HEK293T (cell line): Measurements from ENCODE around the gene SMKR1.

Source experiments
- CTCF ChIA-PET: fragments of 350-600 bp; formaldehyde crosslinking; extraction: SDS; loops from one replicate; lab custom pipeline; 2021; ENCODE audit warnings: antibody characterized with exemption, inconsistent platforms; lab: Yijun Ruan, JAX
- POLR2A ChIA-PET: fragments of 350-600 bp; formaldehyde crosslinking; extraction: SDS; loops from one replicate; lab custom pipeline; 2020; ENCODE audit warnings: antibody characterized with exemption, inconsistent platforms; lab: Yijun Ruan, JAX
- DNase-seq: peaks from one replicate; pipeline ENCODE4 v3.0.0; 2012; ENCODE audit warnings: mixed read lengths; ENCODE audit errors: extremely low spot score
- ARNT ChIP-seq: fragments of 450-650 bp; IDR thresholded peaks from 2 replicates; pipeline ENCODE4 v1.6.1; 2017; ENCODE audit warnings: mild to moderate bottlenecking
- BHLHE40 ChIP-seq: fragments of 450-650 bp; IDR thresholded peaks from 2 replicates; pipeline ENCODE4 v1.6.1; 2016; ENCODE audit warnings: mild to moderate bottlenecking, moderate library complexity, borderline replicate concordance
- CTBP1 ChIP-seq: fragments of 450-650 bp; IDR thresholded peaks from 2 replicates; pipeline ENCODE4 v1.6.1; 2016; ENCODE audit warnings: borderline replicate concordance
- ELF4 ChIP-seq: fragments of 450-650 bp; IDR thresholded peaks from 2 replicates; pipeline ENCODE4 v1.6.1; 2017; ENCODE audit warnings: antibody characterized with exemption
- FOXA1 ChIP-seq: fragments of 450-650 bp; IDR thresholded peaks from 2 replicates; pipeline ENCODE4 v1.6.1; 2016; ENCODE audit warnings: mild to moderate bottlenecking
- FOXK2 ChIP-seq: fragments of 450-650 bp; IDR thresholded peaks from 2 replicates; pipeline ENCODE4 v1.6.1; 2016; ENCODE audit warnings: mild to moderate bottlenecking
- FOXM1 ChIP-seq: fragments of 450-650 bp; IDR thresholded peaks from 2 replicates; pipeline ENCODE4 v1.6.1; 2017; ENCODE audit warnings: mild to moderate bottlenecking, borderline replicate concordance
- HDGF ChIP-seq: fragments of 450-650 bp; IDR thresholded peaks from 2 replicates; pipeline ENCODE4 v1.6.1; 2017; ENCODE audit warnings: antibody characterized with exemption, borderline replicate concordance
- L3MBTL2 ChIP-seq: fragments of 450-650 bp; conservative IDR thresholded peaks from 2 replicates; pipeline ENCODE4 v1.6.1; 2016; ENCODE audit warnings: mild to moderate bottlenecking
- LEF1 ChIP-seq: fragments of 450-650 bp; IDR thresholded peaks from 2 replicates; pipeline ENCODE4 v1.6.1; 2017; ENCODE audit warnings: mild to moderate bottlenecking, borderline replicate concordance
- NFRKB ChIP-seq: fragments of 450-650 bp; IDR thresholded peaks from 2 replicates; pipeline ENCODE4 v1.6.1; 2016; ENCODE audit warnings: mild to moderate bottlenecking, moderate library complexity
- SP1 ChIP-seq: fragments of 450-650 bp; IDR thresholded peaks from 2 replicates; pipeline ENCODE4 v1.6.1; 2017
- SUZ12 ChIP-seq: fragments of 450-650 bp; IDR thresholded peaks from 2 replicates; pipeline ENCODE4 v1.6.1; 2016; ENCODE audit warnings: mild to moderate bottlenecking
- TARDBP ChIP-seq: fragments of 450-650 bp; IDR thresholded peaks from 2 replicates; pipeline ENCODE4 v1.6.1; 2016
- ZNF384 ChIP-seq: fragments of 450-650 bp; IDR thresholded peaks from 2 replicates; pipeline ENCODE4 v1.6.1; 2016
- TF ChIP-seq, protein P1 (sequence below): fragments of 450-650 bp; IDR thresholded peaks from 2 replicates; pipeline ENCODE4 v1.6.1; 2016

The SMKR1 gene

DNA sequence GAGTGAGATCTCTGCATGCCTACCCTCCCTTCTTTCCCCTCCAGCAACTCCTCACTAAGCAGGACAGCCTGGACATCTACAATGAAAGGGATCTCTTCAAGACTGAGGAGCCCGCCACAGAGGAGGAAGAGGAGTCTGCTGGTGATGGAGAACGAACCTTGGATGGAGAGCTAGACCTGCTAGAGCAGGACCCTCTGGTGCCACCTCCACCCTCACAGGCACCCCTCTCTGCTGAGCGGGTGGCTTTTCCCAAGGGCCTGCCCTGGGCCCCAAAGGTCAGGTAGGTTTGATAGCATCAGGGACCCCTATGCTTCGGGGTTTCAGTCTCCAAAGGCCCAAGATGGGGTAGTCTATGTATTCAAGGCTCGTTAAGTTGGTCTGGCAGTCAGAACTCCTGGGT is 44.2 kb upstream of the SMKR1 start:
- ChIA-PET CTCF (no interaction called here), POLR2A (no interaction called here)

DNA sequence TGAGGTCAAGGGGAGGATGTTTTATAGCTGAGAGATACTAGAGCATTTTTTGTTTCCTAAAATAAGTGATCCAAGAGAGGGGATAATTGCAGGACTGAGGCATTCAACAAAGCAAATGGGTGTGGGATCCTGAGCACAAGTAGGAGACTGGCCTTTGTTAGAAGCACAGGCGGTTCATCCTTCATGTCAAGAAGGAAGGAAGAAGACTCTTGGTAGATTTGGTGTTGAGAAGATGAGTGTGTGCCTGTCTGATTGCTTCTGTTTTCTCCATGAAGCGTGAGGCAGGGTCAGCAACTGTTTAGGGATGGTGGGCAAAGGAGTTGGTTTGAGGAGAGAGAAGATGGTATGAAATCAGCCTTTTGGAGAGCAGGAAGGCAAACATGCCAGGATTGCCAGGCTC is 40.5 kb upstream of the SMKR1 start:
- no peak for DNase-seq
- TF ChIP-seq FOXK2: no peak
- no peak for TF ChIP-seq TARDBP
- no peak for TF ChIP-seq SUZ12
- no peak for TF ChIP-seq ARNT
- no peak for TF ChIP-seq FOXA1
- TF ChIP-seq ELF4: no peak
- TF ChIP-seq BHLHE40: no peak
- TF ChIP-seq NFRKB: no peak
- no peak for TF ChIP-seq FOXM1
- TF ChIP-seq L3MBTL2: no peak
- no peak for TF ChIP-seq CTBP1
- ChIA-PET CTCF (no interaction called here), POLR2A (no interaction called here)

More for the DNA sequence above, 44.2 kb upstream of the SMKR1 start:
- no peak for TF ChIP-seq ZNF384
- TF ChIP-seq SUZ12: no peak
- no peak for TF ChIP-seq SP1
- DNase-seq: no peak

DNA sequence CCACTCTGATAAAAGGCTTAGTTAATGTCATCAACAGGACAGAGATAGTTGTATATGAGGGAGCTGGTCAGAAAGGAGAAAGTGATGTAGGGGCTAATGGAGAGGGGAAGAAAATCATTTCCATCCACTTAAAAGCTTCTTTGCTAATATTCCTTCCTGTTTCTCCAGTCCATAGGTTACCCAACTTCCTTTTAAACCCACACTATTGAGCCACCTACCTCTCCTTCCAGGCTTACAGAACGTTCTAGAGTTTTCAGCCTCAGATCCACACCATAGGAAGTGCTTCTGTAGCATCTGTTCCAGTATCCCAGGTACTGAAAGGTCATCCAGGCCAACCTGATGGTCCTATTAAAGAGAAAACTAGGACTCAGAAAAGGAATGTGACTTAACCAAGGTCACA is 39.9 kb upstream of the SMKR1 start:
- POLR2A ChIA-PET: interaction anchor here (1.0 to 1.5 kb wide), 2 partner anchors 28 to 150 kb away, joined by 3 read pairs; partner anchors contain the start of genes NRF1 and STRIP2
- no peak for DNase-seq
- no peak for TF ChIP-seq ELF4
- TF ChIP-seq, protein P1, sequence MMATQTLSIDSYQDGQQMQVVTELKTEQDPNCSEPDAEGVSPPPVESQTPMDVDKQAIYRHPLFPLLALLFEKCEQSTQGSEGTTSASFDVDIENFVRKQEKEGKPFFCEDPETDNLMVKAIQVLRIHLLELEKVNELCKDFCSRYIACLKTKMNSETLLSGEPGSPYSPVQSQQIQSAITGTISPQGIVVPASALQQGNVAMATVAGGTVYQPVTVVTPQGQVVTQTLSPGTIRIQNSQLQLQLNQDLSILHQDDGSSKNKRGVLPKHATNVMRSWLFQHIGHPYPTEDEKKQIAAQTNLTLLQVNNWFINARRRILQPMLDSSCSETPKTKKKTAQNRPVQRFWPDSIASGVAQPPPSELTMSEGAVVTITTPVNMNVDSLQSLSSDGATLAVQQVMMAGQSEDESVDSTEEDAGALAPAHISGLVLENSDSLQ: no peak
- no peak for TF ChIP-seq NFRKB
- TF ChIP-seq LEF1: no peak
- no peak for TF ChIP-seq SP1
- TF ChIP-seq L3MBTL2: no peak
- TF ChIP-seq HDGF: no peak
- no peak for TF ChIP-seq FOXK2
- CTCF ChIA-PET: no interaction called here

DNA sequence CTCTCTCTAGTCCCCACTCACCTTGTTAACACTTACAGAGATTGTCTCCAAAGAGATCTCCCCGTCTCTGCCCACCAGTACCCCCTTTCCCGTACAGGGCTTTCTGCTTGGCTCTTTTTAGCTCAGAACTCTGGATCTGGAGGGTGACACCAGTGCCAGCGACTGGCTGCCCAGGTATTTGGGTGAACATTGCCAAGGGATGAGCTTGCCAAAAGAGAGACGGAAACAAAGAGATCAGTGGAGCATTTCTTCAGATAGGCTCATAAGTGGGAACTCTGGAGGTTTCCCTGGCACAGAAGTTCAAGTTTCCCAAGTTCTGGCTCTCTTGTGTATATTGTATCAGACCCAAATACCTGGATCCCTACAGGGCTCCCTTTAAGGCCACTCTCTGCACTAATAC is 38.1 kb upstream of the SMKR1 start:
- ChIA-PET POLR2A (interaction anchor here (0.9 kb wide), 1 partner anchor 97 kb away, joined by 3 read pairs; no protein-coding TSS in a partner anchor), CTCF (no interaction called here)
- no peak for TF ChIP-seq HDGF
- no peak for TF ChIP-seq ZNF384
- no peak for TF ChIP-seq L3MBTL2
- TF ChIP-seq ARNT: no peak
- no peak for TF ChIP-seq FOXM1
- TF ChIP-seq SP1: no peak
- TF ChIP-seq, protein P1: no peak
- no peak for TF ChIP-seq SUZ12
- no peak for TF ChIP-seq LEF1
- no peak for TF ChIP-seq TARDBP
- TF ChIP-seq FOXA1: no peak
- TF ChIP-seq FOXK2: no peak
- no peak for TF ChIP-seq NFRKB
- no peak for TF ChIP-seq ELF4
- TF ChIP-seq BHLHE40: no peak
- no peak for TF ChIP-seq CTBP1
- DNase-seq: no peak

DNA sequence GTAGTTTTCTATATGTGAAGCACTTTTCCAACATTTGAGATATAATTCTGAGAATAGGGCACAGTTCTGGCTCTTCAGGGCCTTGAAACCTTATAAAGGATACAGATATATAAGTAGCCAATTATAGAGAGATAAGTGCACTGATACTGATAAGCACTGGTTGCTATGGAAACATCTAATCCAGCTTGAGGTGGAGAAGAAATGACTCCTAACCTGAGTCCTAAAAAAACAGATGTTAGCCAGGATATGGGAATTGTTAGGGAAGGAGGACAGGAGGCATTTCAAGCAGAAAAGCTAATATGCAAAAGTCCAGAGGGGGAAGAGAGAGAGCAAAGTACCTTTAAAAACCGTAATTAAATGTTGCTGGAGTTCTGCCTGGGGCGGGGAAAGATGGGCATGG is 37.3 kb upstream of the SMKR1 start:
- DNase-seq: no peak
- POLR2A ChIA-PET: interaction anchor here (0.9 kb wide), 1 partner anchor 97 kb away, joined by 3 read pairs; no protein-coding TSS in a partner anchor
- no peak for TF ChIP-seq FOXA1
- TF ChIP-seq ELF4: no peak
- no peak for TF ChIP-seq CTBP1
- TF ChIP-seq FOXM1: no peak
- TF ChIP-seq ARNT: no peak
- no peak for TF ChIP-seq HDGF
- TF ChIP-seq ZNF384: no peak
- TF ChIP-seq, protein P1: no peak
- no peak for TF ChIP-seq L3MBTL2
- no peak for TF ChIP-seq SP1
- no peak for TF ChIP-seq FOXK2
- TF ChIP-seq BHLHE40: no peak
- TF ChIP-seq LEF1: no peak
- no peak for TF ChIP-seq NFRKB
- CTCF ChIA-PET: no interaction called here

DNA sequence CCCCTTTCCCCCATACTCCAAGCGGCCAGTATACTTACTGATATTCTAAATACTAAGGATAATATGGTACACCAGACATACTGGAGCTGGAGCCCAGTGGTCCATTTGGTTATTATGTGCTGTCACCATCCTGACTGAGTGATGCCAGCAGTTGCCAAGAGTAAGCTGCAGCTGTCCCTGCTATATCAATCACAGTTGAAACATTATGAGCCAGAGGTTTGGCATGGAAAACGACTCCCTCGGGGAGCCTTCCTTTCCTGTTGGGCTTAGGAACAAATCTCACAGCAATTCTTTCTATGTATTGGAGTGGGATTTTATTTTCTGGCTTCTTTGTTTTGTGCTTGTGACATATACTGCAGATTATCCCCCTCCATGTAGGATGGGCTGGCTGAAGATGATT is 35.5 kb upstream of the SMKR1 start:
- TF ChIP-seq, protein P1: no peak
- TF ChIP-seq HDGF: no peak
- TF ChIP-seq NFRKB: no peak
- TF ChIP-seq CTBP1: no peak
- no peak for TF ChIP-seq FOXM1
- no peak for TF ChIP-seq BHLHE40
- TF ChIP-seq LEF1: no peak
- no peak for TF ChIP-seq TARDBP
- no peak for TF ChIP-seq FOXK2
- no peak for TF ChIP-seq ARNT
- no peak for TF ChIP-seq SUZ12
- TF ChIP-seq FOXA1: no peak
- no peak for TF ChIP-seq ZNF384
- TF ChIP-seq SP1: no peak
- no peak for TF ChIP-seq L3MBTL2
- no peak for TF ChIP-seq ELF4
- no peak for DNase-seq
- ChIA-PET POLR2A (no interaction called here), CTCF (no interaction called here)
